Activated effector memory CD4-positive, alpha-beta T cell treated with Interleukin-2 at 50 U/mL for 16 hours (primary cell): Measurements from ENCODE around the gene TCP11L1.

Experiments used
- DNase-seq: peaks from one replicate; pipeline ENCODE4 v3.0.0-alpha.2; 2020

TCP11L1 gene, protein sequence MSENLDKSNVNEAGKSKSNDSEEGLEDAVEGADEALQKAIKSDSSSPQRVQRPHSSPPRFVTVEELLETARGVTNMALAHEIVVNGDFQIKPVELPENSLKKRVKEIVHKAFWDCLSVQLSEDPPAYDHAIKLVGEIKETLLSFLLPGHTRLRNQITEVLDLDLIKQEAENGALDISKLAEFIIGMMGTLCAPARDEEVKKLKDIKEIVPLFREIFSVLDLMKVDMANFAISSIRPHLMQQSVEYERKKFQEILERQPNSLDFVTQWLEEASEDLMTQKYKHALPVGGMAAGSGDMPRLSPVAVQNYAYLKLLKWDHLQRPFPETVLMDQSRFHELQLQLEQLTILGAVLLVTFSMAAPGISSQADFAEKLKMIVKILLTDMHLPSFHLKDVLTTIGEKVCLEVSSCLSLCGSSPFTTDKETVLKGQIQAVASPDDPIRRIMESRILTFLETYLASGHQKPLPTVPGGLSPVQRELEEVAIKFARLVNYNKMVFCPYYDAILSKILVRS

GRCh38 chr11:33039274-33040032 is at the start of gene TCP11L1:
Gene TCP11L1 (plus strand): TSS chr11:33039572. CDS start chr11:33043774, 4,202 bp downstream.
- peak; percentile 74 for DNase-seq

DNA sequence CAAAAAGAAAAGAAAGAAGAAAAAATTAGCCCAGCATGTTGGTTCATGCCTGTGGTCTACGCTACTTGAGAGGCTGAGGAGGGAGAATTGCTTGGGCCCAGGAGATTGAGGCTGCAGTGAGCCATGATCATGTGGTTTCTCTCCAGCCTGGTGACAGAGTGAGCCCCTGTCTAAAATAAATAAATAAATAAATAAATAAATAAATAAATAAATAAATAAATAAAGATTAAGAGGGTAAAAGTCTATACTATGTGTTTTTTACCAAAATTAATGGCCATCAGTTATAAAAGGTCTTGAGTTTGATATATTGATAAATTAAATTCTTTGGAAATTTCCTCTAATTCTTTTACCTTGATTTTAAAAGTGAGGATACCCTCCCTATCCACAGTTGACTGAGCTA is 48.9 kb upstream of the TCP11L1 start:
- DNase-seq, result no peak

- DNase-seq, result no peak
Observed at GRCh38 chr11:32991427-32991826, 47.9 kb upstream of the TCP11L1 start.

DNA sequence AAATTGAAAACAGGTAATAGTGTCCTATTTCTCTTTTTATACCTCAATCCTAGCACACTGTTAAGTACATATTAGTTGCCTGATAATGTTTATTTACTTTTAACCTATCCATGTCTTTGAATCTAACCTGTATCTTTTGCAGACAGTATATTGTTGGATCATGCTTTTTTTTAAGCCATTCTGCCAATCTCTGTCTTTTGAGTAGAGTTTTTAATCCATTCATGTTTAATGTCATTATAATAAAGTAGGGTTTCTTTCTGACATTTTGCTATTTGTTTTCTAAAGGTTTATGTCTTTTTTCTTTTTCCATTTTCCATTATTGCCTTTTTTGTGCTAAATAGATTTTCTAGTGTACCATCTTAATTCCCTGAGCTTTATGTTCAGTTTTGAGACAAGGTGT is 47.5 kb upstream of the TCP11L1 start:
- DNase-seq, result no peak

- no peak for DNase-seq
Observed at GRCh38 chr11:33000181-33000580, 39.2 kb upstream of the TCP11L1 start.

DNA sequence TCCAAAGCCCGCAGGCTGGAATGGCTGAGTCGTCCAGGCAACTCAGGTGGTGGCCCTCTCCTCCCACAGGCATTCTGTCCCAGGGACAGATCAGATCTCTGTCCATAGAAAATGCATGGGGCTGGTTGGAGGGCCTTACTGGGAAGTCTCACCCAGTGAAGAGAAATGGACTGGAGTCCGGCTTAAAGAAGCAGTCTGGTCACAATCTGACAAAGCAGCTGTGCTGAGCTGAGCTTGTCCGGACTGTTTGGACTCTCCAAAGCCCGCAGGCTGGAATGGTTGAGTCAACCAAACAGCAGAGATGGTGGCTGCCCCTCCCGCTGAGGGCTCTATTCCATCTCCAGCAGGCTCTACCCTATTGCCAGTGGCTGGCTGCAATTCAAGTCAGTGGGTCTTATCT is 38.1 kb upstream of the TCP11L1 start:
- no peak for DNase-seq

DNA sequence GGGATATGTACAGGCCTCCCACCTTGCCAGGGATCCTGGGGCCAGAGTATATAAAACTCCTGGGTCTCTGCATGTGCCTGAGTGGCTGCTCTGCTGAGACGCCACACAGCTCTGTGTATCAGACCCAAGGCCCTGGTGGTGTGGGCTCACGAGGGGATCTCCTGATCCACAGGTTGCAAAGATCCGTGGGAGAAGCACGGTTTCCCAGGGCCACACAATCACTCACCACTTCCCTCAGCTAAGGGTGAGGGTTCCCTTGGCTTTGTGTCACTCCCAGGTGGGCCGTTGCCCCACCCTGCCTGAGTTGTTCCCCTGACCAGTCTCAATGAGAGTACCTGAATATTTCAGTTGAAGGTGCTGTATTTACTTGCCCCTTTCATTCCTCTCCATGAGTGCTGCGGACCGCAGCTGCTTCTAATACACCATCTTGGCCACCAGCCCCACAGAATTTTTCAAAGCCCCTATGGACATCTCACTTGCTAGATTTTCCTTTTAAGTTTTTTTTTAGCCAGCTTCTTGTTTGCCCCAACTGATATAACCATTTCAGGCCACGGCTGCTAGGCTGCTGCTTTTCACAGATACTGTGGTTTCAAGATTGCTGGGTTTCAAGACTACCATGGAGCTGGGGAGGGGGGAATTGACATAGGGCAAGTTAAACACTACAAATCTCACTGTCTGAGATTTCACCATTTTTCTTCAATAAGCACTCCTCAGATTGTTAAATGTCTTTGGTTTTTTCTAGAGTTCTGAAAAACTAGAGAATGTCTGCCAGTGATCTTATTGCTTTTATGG is 37.4 kb upstream of the TCP11L1 start:
- no peak for DNase-seq

- no peak for DNase-seq
Observed at GRCh38 chr11:33005175-33005574, 34.2 kb upstream of the TCP11L1 start.

- DNase-seq, result no peak
Observed at GRCh38 chr11:33006010-33006409, 33.4 kb upstream of the TCP11L1 start.

DNA sequence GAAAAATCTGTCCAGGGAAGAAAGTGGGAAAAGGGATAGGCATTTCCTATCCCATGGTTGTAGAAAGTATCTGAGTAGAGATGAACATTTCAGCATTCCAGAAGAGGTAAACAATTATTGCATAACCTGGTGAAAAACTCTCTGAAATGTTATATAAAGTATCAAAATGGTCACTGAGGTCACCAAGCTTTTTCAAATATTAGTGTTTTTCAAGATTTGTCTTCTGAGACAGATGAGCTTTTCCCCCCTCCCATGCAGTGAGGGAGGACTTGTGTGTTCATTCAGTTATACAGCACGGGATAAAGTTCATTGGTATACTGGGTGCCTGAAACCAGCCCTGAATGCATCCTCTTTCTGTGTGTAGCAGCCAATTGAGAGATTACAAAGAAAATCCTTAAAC is 25.6 kb upstream of the TCP11L1 start:
- DNase-seq, result no peak

- peak; percentile 47 for DNase-seq
Observed at GRCh38 chr11:33015621-33016551, 23.5 kb upstream of the TCP11L1 start, which contains the start of gene DEPDC7. Gene DEPDC7 (plus strand): TSS chr11:33015878. CDS start chr11:33015956, 78 bp downstream.

DNA sequence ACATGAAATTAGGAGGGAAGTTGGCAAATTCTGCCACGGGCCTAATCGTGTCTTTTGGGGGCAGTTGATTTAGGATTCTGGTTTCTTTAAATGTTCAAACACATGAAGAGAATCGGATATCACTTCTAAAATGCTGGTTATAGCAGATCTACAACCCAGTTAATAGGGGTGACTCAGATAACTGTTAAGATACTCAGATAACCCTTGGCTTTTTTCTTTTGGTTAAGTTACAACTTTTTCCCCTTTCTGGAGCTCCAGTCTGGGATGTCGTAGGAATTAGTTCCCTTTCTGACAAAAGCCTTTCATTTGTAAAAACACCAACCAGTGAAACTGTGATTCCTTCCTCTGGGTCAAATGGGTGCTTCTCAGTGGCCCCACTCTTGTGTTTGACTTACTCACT is 22.7 kb upstream of the TCP11L1 start:
- no peak for DNase-seq

- no peak for DNase-seq
Observed at GRCh38 chr11:33017478-33017877, 21.9 kb upstream of the TCP11L1 start.

- no peak for DNase-seq
Observed at GRCh38 chr11:33017965-33018364, 21.4 kb upstream of the TCP11L1 start.

DNA sequence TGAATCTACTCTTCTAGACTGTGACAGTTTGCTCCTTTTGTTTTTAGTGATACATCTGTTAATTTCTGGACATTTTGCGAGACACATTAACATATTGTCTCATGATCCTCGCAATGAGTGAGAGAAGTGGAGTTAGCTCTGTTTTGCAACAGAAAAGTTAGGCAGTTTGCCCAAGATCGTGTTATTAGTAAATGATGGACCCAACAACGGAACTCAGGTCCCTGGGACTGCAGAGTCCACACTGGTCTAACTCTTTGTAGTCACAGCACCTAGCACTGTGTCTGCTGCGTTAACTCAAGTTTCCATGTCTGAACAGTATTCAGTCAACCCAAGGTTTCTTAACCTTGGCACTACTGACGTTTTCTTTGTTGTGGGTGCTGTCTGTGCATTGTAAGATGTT is 20.5 kb upstream of the TCP11L1 start:
- DNase-seq, result no peak

DNA sequence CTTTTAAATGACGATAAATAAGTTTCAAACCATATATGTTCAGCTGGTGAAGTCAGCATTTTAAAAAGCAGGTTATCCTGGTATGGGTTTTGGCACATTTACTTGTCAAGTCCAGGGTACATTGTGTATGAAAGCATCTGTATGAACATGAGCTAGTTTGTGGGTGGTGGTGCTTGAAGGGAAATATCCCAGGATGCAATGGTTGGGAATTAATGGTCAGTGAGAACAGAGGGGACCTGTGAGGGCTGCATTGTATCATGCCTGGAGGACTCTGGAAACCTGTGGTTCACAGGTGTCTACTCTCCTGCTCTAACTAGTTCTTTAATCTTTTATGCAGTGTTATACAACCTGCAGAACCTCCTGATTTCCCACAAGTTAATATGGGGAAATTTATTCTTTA is 17.9 kb upstream of the TCP11L1 start:
- DNase-seq, result no peak

- DNase-seq, result no peak
Observed at GRCh38 chr11:33021937-33022336, 17.4 kb upstream of the TCP11L1 start.

GRCh38 chr11:33025339-33025722 is 14.0 kb upstream of the TCP11L1 start:
- DNase-seq, result no peak

GRCh38 chr11:33027233-33027632 is 12.1 kb upstream of the TCP11L1 start:
- DNase-seq, result no peak

DNA sequence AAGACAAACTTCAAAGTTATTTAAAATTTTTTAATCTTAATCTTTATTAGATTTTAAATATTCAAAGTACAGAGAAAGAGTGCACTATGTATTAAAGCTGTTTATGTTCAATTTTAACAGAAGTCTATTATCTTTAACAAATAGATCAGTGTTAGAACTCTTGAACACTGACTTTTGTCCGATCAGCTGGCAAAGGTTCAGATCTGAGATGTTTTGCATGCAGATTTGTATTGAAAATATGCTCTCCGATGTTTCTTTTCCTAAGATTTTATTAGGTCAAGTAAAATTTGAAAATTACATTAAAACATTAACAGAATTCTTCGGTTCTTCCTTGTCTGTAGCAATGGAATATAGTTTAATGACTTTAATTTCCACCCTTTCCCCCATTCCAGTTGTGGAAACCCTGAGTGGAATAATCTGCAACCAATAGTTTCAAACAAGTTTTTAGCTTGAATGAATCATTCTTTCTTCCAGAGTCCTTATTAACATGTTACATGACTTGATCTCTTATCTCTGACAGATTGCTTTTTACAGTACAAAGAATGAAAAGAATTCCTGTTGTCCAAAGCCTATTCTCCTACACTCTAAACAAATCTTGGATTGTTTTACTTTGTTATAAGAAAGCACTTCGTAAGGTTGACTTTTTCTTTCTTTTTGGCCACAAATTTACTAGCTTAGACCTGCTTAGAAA is 11.4 kb upstream of the TCP11L1 start:
- no peak for DNase-seq

GRCh38 chr11:33028537-33028914 is 10.8 kb upstream of the TCP11L1 start:
- no peak for DNase-seq
